KMS-11 (cell line): ENCODE measurements around the gene ASB15.

Source experiments
- H2AFZ ChIP-seq: fragments of 200-600 bp; sonication (generic); 2 replicates; pipeline ENCODE4 v1.6.1; 2016; ENCODE audit warnings: antibody characterized with exemption, mixed run types, low read depth
- H3K27ac ChIP-seq: fragments of 200-600 bp; sonication (generic); 2 replicates; pipeline ENCODE4 v1.6.1; 2016; ENCODE audit warnings: mild to moderate bottlenecking, mixed run types
- H3K27me3 ChIP-seq: fragments of 200-600 bp; sonication (generic); 2 replicates; pipeline ENCODE4 v1.6.1; 2017; ENCODE audit warnings: mild to moderate bottlenecking, low read depth, mixed run types, moderate library complexity; ENCODE audit not compliant: insufficient read depth
- H3K36me3 ChIP-seq: fragments of 200-600 bp; sonication (generic); 2 replicates; pipeline ENCODE4 v1.6.1; 2017; ENCODE audit warnings: mild to moderate bottlenecking, mixed run types; ENCODE audit not compliant: insufficient read depth
- H3K4me1 ChIP-seq: fragments of 200-600 bp; sonication (generic); 2 replicates; pipeline ENCODE4 v1.6.1; 2016; ENCODE audit warnings: mild to moderate bottlenecking, low read depth, mixed run types; ENCODE audit not compliant: poor library complexity, severe bottlenecking
- H3K4me2 ChIP-seq: fragments of 200-600 bp; sonication (generic); 2 replicates; pipeline ENCODE4 v1.7.0; 2016; ENCODE audit warnings: mild to moderate bottlenecking, mixed run types
- H3K4me3 ChIP-seq: fragments of 200-600 bp; sonication (generic); IDR thresholded peaks from 2 replicates; pipeline ENCODE4 v1.6.1; 2017; ENCODE audit warnings: low read depth, low read length, mixed read lengths; ENCODE audit not compliant: insufficient read depth
- H3K79me2 ChIP-seq: fragments of 200-600 bp; sonication (generic); 2 replicates; pipeline ENCODE4 v1.6.1; 2016; ENCODE audit warnings: low read depth, mixed run types; ENCODE audit not compliant: insufficient read depth
- H3K9ac ChIP-seq: fragments of 200-600 bp; sonication (generic); 2 replicates; pipeline ENCODE4 v1.6.1; 2016; ENCODE audit warnings: mild to moderate bottlenecking, mixed run types
- H4K20me1 ChIP-seq: fragments of 200-600 bp; sonication (generic); 2 replicates; pipeline ENCODE4 v1.6.1; 2016; ENCODE audit warnings: mild to moderate bottlenecking, mixed run types; ENCODE audit not compliant: insufficient read depth
- TF ChIP-seq, protein P1 (sequence below): fragments of 200-600 bp; sonication (generic); conservative IDR thresholded peaks from 2 replicates; pipeline ENCODE4 v1.6.1; 2017; ENCODE audit warnings: low read depth, mild to moderate bottlenecking, antibody characterized with exemption, low read length, moderate library complexity, mixed read lengths

Gene ASB15

DNA sequence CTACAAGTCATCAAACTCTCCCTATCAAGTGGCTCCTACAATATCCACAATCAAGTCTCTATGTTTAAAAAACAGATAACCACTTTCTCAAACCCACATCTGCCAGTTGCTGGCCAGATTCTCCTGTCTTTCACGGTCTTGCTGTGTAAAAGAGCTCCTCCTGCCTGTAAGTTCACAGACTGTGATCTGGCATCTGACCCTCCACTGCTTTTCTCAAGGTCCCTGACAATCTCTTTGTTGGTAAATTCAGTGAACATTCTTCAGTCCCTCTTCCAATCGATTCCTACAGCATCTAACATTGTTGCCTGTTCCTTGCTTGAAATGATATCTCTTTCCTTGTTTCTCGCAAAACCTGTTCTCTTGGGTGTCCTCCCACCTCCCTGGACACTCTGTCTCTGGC is 35.6 kb downstream of the ASB15 start:
- H3K27me3 ChIP-seq: no peaks in the 10 kb centered on the region
- H3K27ac ChIP-seq: no peak overlapping the region
- H2AFZ ChIP-seq: no peak overlapping the region
- H3K4me3 ChIP-seq: no peak overlapping the region
- no peak overlapping the region for H3K4me2 ChIP-seq
- H3K9ac ChIP-seq: no peak overlapping the region
- H4K20me1 ChIP-seq: no peaks in the 10 kb centered on the region
- no peaks in the 10 kb centered on the region for H3K79me2 ChIP-seq
- TF ChIP-seq, protein P1, sequence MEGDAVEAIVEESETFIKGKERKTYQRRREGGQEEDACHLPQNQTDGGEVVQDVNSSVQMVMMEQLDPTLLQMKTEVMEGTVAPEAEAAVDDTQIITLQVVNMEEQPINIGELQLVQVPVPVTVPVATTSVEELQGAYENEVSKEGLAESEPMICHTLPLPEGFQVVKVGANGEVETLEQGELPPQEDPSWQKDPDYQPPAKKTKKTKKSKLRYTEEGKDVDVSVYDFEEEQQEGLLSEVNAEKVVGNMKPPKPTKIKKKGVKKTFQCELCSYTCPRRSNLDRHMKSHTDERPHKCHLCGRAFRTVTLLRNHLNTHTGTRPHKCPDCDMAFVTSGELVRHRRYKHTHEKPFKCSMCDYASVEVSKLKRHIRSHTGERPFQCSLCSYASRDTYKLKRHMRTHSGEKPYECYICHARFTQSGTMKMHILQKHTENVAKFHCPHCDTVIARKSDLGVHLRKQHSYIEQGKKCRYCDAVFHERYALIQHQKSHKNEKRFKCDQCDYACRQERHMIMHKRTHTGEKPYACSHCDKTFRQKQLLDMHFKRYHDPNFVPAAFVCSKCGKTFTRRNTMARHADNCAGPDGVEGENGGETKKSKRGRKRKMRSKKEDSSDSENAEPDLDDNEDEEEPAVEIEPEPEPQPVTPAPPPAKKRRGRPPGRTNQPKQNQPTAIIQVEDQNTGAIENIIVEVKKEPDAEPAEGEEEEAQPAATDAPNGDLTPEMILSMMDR: no peak
- no peaks in the 10 kb centered on the region for H3K4me1 ChIP-seq
- no peaks in the 10 kb centered on the region for H3K36me3 ChIP-seq

DNA sequence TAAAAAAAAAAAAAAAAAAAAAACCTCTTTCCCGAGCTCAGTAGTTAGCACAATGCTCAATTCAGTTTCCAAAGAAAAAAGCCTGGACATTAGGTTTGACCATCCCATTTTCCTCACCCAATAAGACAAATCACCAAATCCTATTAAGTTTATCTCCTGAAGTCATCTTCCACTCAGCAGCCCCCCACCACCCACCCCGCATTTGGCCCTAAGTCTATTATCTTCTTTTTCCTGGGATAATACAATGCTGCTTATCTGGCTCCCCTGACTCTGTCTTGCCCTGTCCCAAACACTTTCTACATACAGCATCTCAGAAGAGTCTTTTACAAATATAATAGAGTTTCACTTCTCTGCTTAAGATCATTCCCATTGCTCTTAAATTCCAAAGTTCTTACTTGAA is 36.3 kb downstream of the ASB15 start:
- H3K9ac ChIP-seq: no peak overlapping the region
- H3K4me2 ChIP-seq: no peak overlapping the region
- H3K4me3 ChIP-seq: no peak overlapping the region
- H3K36me3 ChIP-seq: no peaks in the 10 kb centered on the region
- no peak overlapping the region for H2AFZ ChIP-seq
- no peaks in the 10 kb centered on the region for H4K20me1 ChIP-seq
- H3K27me3 ChIP-seq: no peaks in the 10 kb centered on the region
- H3K27ac ChIP-seq: no peak overlapping the region
- H3K4me1 ChIP-seq: no peaks in the 10 kb centered on the region
- TF ChIP-seq, protein P1: no peak
- H3K79me2 ChIP-seq: no peaks in the 10 kb centered on the region

DNA sequence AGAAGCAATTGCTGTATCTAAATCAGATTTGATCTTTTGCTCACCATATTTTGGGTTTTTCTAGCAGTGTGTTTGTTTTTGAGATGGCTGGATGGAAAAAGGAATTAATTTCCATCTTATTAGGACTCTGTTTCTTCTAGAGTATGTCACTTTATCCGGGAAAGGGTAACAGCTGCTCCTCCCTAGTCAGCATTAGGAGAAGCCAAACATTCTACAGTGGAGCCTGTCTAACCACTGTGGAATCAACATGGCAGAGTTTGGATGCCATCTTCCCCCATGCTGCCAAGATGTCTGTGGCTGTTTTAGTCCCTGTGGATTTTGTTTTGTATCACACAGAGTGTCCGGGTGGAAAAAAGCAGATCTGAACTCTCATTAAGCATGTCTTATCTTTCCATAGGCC is 38.0 kb downstream of the ASB15 start:
- TF ChIP-seq, protein P1: no peak
- Histone ChIP-seq H3K36me3 (no peaks in the 10 kb centered on the region), H3K9ac (no peak overlapping the region), H4K20me1 (no peaks in the 10 kb centered on the region), H3K4me2 (no peak overlapping the region), H3K27ac (no peak overlapping the region), H3K27me3 (no peaks in the 10 kb centered on the region), H3K79me2 (no peaks in the 10 kb centered on the region), H3K4me3 (no peak overlapping the region), H2AFZ (no peak overlapping the region), H3K4me1 (no peaks in the 10 kb centered on the region)

DNA sequence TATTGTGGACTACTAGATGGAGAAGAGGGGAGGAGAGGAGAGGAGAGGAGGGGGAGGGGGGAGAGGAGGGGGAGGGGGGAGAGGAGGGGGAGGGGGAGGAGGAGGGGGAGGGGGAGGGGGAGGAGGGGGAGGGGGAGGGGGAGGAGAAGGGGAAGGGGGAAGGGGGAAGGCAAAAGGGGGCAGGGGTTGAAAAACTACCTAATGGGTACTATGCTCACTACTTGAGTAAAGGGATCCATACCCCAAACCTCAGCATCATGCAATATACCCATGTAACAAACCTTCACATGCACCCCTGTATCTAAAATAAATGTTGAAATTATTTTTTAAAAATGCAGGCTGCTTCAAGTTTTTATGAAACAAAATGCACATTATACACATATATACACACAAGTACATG is 39.0 kb downstream of the ASB15 start:
- Histone ChIP-seq H3K36me3 (no peaks in the 10 kb centered on the region), H3K4me2 (no peak overlapping the region), H3K9ac (no peak overlapping the region), H3K27me3 (no peaks in the 10 kb centered on the region), H4K20me1 (no peaks in the 10 kb centered on the region), H2AFZ (no peak overlapping the region), H3K79me2 (no peaks in the 10 kb centered on the region), H3K4me1 (no peaks in the 10 kb centered on the region), H3K4me3 (no peak overlapping the region), H3K27ac (no peak overlapping the region)
- TF ChIP-seq, protein P1: no peak

DNA sequence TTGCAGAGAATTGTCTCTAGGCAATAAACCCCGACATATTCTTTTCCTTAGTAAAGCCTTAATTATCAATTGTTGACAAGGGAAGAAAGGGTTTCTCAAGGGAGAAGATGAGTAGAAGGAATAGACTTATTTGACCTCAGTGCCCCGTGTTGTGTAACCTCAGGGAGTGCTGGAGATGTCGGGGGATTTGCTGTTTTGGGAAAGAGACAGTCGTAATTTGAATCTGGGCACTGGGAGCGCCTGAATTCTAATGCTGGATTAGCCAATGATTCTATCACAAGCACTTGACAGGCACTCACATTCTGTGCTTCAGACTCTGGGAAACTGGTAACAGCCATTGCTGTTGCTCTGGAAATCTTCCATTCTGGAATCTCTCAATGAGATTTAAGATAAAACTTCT is 40.3 kb downstream of the ASB15 start:
- no peaks in the 10 kb centered on the region for H3K79me2 ChIP-seq
- H3K36me3 ChIP-seq: no peaks in the 10 kb centered on the region
- no peak overlapping the region for H3K4me2 ChIP-seq
- TF ChIP-seq, protein P1: no peak
- H3K4me1 ChIP-seq: no peaks in the 10 kb centered on the region
- H3K27ac ChIP-seq: no peak overlapping the region
- no peaks in the 10 kb centered on the region for H4K20me1 ChIP-seq
- H3K4me3 ChIP-seq: no peak overlapping the region
- H3K27me3 ChIP-seq: no peaks in the 10 kb centered on the region
- H3K9ac ChIP-seq: no peak overlapping the region
- H2AFZ ChIP-seq: no peak overlapping the region
